ENCODE data around the gene PNKP.

DNA sequence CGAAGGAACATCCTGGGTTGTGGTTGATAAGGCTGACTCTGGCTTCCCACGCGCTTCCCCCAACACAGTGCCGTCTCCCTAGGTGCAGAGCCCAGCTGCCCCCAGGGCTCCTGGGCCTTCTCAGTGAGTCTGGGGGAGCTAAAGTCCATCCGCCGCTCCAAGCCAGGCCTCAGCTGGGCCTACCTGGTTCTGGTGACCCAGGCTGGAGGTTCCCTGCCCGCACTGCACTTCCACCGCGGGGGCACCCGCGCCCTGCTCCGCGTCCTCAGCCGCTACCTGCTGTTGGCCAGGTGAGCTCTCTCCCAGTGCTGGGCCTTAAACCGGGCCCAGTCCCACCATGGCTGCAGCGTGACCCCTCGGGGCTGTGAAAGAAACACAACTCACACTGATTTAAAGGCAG, 13.8 kb upstream of the PNKP start:
- TF ChIP-seq, protein P1, sequence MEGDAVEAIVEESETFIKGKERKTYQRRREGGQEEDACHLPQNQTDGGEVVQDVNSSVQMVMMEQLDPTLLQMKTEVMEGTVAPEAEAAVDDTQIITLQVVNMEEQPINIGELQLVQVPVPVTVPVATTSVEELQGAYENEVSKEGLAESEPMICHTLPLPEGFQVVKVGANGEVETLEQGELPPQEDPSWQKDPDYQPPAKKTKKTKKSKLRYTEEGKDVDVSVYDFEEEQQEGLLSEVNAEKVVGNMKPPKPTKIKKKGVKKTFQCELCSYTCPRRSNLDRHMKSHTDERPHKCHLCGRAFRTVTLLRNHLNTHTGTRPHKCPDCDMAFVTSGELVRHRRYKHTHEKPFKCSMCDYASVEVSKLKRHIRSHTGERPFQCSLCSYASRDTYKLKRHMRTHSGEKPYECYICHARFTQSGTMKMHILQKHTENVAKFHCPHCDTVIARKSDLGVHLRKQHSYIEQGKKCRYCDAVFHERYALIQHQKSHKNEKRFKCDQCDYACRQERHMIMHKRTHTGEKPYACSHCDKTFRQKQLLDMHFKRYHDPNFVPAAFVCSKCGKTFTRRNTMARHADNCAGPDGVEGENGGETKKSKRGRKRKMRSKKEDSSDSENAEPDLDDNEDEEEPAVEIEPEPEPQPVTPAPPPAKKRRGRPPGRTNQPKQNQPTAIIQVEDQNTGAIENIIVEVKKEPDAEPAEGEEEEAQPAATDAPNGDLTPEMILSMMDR (conservative IDR thresholded peaks at IDR 0.05; ENCODE audit: low read depth, low read length), result no peak
- TF ChIP-seq EZH2phosphoT487 (IDR thresholded peaks at IDR 0.05; ENCODE audit: borderline replicate concordance, low read length), result no peak
- no peak for TF ChIP-seq EZH2 (IDR thresholded peaks at IDR 0.05; ENCODE audit: low read length, unreplicated experiment)

All from PC-3 (cell line).